LoVo (cell line): ENCODE data around the gene PPM1K.
A peak's percentile ranks its signal among the peaks of the same experiment; 100 is the strongest.
"Not testable (repeated sequence)": the region's sequence is repeated elsewhere in the genome, so short reads cannot be mapped to it uniquely, and the experiment has no call there.

Experiments used
- DNase-seq: peaks from one replicate; pipeline ENCODE4 v3.0.0-alpha.2; 2016; ENCODE audit warnings: low spot score

PPM1K gene

GRCh38 chr4:88284439-88285234, at the start of gene PPM1K:
Gene PPM1K, minus strand, starts transcription at chr4:88284561. Its CDS starts 5,978 bp downstream, at chr4:88278583.
- peak; percentile 99 for DNase-seq

GRCh38 chr4:88333741-88334405, 49.5 kb upstream of the PPM1K start:
- no peak for DNase-seq

DNA sequence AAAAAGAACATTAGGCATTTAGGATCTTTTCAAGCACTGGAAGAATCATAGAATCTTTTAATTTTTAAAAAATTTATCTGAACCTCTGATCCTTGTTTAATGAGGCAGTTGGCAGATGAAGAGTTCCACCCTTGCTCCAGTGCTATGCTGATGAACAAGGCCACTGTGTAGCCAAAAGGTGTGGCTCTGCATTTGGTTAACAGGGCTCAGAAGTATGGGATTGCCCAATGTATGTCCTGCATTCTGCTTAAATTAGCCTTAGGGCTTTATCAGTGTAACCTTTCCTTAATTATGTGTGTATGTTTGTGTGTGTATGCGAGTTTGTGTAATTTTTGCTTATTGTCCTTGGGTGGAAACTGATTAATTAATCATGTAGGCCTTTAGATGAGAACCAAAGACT, 43.3 kb upstream of the PPM1K start:
- DNase-seq, result no peak

DNA sequence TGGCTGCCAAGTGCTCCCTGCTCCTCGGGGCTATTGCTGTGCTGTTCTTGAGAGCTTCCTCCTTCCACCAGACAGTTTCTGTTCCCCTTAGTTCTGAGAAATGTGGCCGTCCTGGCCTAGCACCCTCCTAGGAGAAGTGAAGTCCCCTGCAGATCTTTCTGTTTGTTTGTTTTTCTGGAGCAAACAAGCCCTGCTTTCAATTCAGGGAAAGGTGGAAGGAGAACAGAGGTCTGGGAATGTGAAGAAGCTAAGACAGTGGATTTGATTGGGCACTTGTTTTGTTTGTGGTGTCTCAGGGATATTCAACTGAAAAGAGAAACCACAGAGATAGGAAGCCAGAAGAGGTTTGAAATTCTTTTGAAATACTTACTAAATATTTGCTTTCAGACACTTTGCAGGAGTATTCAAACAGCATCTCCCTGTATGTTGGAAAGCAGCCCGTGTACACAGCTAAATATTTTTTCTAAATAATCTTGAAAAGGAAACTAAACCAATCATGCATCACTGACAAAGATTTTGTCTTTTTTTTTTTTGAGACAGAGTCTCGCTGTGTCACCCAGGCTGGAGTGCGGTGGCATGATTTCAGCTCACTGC, 36.5 kb upstream of the PPM1K start:
- DNase-seq, result peak; percentile 8

GRCh38 chr4:88320224-88320779, 35.9 kb upstream of the PPM1K start:
- no peak for DNase-seq

DNA sequence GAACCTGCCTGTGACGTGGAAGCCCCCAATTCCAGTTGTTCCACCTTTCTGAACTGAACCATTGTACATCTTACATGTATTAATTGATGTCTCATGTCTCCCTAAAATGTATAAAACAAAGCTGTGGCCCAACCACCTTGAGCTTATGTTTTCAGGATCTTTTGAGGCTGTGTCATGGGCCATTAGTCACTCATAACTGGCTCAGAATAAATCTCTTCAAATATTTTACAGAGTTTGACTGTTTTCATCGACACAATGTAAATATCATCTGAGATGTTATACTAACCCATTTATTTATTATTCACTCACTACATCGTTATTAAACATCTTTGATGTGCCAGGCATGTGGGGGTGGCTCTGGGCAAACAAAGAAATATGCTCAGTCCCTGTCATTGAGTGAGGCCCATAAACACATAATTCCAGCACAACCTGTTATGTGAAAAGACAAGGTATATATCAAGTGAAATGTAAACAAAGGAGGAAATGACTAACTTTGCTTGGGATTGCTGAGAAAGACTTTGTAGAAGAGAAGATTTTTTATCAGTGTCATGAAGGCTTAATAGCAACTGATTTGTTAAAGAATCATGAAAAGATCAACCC, 34.5 kb upstream of the PPM1K start:
- DNase-seq, result no peak

DNA sequence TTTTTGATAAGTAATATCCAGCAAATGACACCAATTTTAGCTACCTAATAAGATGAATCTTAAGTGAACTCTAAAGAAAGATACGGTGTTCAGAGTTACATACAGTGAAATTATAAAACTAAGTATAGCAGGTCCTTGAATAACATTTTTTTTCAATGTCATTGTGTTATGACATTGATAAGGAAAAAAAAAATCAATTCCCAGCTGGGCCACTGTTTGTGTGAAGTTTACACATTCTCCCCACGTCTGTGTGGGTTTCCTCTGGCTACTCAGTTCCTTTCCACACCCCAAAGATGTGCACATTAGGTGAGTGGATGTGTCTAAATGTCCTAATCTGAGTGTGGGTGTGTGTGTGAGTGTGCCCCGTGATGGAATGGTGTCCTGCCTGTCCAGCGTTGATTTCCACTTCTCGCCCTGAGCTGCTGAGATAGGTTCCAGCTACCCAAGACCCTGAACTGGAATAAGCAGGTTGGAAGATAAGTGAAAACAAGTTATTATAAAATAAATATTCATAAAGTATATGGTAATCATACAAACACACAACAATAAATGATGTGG, 31.2 kb upstream of the PPM1K start:
- DNase-seq, result no peak

- DNase-seq, result not testable (repeated sequence)
Observed at GRCh38 chr4:88313088-88313624, 28.8 kb upstream of the PPM1K start.

DNA sequence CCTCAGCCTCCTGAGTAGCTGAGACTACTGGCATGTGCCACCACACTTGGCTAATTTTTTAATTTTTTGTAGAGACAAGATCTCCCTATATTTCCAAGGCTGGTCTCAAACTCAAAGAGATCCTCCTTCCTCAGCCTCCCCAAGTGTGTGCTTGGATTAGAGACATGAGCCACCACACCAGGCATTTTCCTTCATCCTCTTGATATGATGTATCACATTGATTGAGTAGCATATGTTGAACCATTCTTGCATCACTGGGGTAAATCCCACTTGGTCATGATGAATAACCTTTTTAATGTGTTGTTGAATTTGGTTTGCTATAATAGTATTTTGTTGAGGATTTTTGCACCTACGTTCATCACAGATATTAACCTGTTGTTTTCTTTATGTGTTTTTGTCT, 24.2 kb upstream of the PPM1K start:
- no peak for DNase-seq

GRCh38 chr4:88297725-88298454, 13.5 kb upstream of the PPM1K start:
- DNase-seq, result no peak

DNA sequence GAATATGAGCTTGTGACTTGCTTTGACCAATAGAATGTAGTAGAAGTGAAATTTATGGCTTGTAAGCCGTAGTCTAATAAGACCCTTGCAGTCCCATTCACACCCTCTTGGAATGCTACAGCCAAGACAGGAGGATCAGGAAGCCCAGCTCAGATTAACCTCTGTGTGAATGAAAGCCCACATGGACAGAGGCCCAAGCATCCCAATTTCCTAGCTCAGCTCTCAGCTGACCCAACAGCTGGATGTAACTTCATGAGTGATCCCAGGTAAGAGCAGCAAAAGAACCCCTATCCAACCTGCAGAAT, 12.8 kb upstream of the PPM1K start:
- DNase-seq, result no peak

GRCh38 chr4:88296413-88297211, 12.3 kb upstream of the PPM1K start:
- DNase-seq, result no peak

- DNase-seq, result no peak
Observed at GRCh38 chr4:88295656-88296055, 11.3 kb upstream of the PPM1K start.

GRCh38 chr4:88291003-88291402, 6.6 kb upstream of the PPM1K start:
- DNase-seq, result no peak

DNA sequence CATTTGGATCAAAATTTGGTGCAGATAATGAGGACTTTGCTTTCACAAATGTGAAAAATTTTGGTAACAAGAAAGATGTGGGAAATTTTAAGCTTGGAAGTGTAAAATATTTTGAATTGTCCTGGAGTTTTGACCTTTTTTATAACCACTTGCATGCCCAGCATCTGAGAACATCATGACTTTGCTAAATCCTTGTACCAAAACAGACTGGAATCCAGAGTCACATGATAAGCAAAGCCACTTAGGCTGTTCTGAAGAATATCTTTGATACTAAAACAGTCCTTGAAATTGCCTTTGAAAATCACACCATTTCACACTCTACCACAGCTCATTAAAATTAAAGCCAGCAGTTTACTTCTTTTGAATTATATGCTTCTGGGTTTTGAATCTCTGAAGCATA, 2.5 kb upstream of the PPM1K start:
- DNase-seq, result no peak

GRCh38 chr4:88285235-88285653, 883 bp upstream of the PPM1K start:
- no peak for DNase-seq

DNA sequence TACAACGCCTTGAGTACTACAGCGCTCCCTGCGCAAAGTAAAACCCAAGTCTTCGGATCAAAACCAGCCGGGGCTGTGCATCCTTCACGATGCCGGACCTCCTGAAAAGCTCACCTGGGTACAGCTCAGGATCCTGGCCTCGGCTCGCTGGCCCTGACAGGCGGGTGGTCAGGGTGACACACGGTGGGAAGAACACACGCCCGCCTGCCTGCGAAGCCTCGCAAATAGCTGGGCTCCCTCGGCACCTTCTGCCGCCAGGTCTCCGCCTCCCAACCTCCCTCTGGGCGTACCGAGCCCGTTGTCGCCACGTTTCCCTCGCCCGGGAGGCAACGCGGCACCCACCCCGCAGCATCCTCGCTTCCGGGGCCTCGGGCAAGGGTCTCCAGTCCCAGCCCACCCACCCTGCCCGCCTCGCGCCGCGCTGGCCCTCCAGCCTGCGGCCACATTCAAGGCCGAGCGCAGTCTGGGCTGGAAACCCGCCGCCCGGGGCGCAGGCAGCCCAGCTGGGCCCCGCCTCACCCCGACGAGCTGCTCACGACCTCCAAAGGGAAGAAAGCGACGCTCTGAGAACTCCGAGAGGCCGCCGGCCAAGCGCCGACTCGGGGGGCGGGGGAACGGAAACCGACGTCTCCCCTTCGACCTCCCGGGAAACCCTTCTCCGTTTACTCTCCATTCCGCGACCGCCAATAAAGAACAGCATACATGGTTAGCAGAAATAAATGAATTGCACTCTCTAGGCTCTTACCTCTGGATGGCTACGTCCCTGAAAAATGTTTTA, 511 bp downstream of the PPM1K start:
- peak; percentile 55 for DNase-seq

GRCh38 chr4:88280228-88280795, 4.0 kb downstream of the PPM1K start:
- no peak for DNase-seq

DNA sequence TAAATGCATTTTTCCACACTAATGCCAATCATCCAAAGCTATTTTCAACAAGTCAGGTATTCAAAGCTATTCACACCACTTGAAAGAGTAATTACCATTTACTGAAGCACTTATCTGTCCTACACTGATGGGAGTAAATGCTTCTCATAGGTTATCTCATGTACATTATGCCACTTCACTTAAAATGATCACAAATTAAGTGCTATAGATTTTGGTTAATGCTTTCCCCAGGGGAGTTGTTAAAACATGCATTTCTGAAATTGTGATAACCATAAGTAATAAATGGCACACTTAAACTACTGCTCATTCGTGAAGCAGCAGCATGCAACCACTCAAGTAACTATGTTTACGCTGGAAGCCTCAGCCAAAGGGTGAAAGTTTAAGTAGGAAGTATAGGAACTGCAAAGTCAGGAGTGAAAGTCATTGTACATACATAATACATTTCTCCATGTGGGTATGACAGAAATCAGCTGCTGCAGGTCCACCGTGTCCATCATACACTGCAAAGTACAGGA, 6.6 kb downstream of the PPM1K start:
- DNase-seq, result no peak
